AG20443 (cell line): ENCODE measurements around the gene PARD3.
"Not testable (repeated sequence)": the region's sequence is repeated elsewhere in the genome, so short reads cannot be mapped to it uniquely, and the experiment has no call there.

Experiments used
- DNase-seq: peaks from one replicate; pipeline ENCODE4 v3.0.0; 2012; ENCODE audit warnings: low spot score, mixed read lengths

PARD3 gene

DNA sequence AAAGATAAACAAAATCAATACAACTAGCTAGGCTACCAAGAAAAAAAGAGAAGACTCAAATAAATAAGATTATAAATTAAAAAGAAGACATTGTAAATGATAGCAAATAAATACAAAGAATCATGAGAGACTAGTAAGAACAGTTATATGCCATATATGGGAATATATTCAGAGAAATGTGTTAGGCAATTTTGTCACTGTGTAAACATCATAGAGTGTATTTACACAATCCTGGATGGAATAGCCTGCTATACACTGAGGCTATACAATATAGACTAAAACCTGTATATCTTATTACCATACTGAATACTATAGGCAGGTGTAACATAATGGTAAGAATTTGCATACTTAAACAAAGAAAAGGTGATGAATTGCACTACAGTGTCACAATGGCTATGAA lies 717.4 kb downstream of the PARD3 start:
- no peak for DNase-seq

- no peak for DNase-seq
Observed at GRCh38 chr10:34094961-34095360, 720.1 kb downstream of the PARD3 start.

DNA sequence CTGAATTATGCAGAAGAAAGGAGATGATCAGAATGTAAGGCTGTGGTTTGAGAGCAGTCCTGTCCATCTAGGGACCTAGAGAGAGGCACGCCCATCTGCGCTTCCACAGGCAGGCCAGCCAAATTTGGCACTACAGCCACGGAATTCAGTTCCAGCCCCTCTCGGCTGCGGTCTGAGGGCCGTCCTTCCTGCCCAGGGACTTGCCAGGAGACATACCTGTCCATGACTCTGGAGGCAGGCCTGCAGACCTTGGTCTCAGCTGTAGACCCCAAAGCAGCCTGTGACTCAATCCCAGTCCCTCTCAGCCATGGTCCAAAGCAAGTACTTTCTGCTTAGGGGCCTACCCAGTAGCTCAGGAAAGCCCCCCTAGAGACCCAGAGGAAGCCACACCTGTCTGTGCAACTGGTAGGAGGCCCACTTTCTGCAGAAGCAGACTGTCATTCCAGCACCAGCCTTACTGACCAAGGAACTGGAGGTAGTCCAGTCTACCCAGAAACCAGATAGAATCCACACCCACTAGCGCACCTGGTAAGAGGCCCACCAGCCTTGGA lies 720.9 kb downstream of the PARD3 start:
- DNase-seq: no peak

GRCh38 chr10:34092891-34093290 lies 722.2 kb downstream of the PARD3 start:
- peak; percentile 32 for DNase-seq

- DNase-seq: no peak
Observed at GRCh38 chr10:34091635-34092195, 723.4 kb downstream of the PARD3 start.

- DNase-seq: no peak
Observed at GRCh38 chr10:34089253-34089652, 725.8 kb downstream of the PARD3 start.

- DNase-seq: no peak
Observed at GRCh38 chr10:34088208-34088794, 726.8 kb downstream of the PARD3 start.

DNA sequence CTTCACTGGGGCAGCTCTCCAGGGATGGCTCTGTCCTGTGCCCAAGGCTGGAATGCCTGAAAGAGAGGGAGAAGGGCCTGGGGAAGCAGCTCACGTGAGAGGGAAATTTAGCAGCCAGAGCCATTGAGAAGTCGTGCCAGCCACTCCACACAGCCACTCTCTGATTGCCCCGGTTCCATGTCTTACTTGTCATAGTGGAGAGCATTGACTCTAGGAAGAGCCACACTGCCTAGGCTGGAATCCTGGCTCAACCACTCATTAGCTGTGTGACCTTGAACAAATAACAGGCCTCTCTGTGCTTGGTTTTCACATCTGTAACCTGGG lies 728.0 kb downstream of the PARD3 start:
- DNase-seq: no peak

DNA sequence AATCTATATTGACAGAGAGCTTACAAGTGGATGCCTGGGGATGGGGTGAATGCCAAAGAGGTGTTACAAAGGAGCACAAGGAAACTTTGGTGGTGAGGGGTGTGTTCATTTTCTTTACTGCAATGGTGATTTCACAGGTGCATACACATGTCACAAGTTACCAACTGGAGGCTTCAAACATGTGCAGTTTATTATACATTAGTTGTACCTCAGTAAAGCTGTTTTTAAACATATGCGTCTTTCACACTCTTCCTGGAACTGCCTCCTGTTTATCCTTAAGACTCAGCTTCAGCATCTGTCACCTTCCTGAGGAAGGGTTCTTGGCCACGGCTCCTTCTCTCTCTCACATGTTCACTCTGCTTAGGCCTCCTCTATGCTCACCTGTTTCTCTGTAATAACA lies 731.5 kb downstream of the PARD3 start:
- DNase-seq: no peak

DNA sequence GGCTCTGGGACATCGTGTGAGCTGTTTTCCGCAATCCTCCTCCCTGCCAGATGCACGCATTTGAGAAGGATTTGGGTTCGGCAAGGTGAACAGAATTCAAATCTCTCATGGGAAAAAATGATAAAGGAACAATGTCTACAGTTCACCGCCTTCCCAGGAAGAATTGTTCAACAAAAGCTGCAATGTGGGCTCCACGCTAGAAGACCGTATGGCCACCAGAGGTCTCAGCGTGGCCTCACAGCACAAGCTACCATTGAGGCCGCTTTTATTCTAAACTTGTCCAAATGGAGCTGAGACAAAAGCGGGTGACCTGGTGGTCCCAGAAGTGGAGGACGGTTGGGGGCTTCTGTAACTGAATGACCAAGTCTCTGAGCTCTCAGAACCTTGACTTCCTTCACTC lies 733.1 kb downstream of the PARD3 start:
- DNase-seq: no peak

- DNase-seq: no peak
Observed at GRCh38 chr10:34081347-34081743, 733.8 kb downstream of the PARD3 start.

GRCh38 chr10:34080485-34081346 lies 734.4 kb downstream of the PARD3 start:
- no peak for DNase-seq

- no peak for DNase-seq
Observed at GRCh38 chr10:34079702-34080484, 735.2 kb downstream of the PARD3 start.

DNA sequence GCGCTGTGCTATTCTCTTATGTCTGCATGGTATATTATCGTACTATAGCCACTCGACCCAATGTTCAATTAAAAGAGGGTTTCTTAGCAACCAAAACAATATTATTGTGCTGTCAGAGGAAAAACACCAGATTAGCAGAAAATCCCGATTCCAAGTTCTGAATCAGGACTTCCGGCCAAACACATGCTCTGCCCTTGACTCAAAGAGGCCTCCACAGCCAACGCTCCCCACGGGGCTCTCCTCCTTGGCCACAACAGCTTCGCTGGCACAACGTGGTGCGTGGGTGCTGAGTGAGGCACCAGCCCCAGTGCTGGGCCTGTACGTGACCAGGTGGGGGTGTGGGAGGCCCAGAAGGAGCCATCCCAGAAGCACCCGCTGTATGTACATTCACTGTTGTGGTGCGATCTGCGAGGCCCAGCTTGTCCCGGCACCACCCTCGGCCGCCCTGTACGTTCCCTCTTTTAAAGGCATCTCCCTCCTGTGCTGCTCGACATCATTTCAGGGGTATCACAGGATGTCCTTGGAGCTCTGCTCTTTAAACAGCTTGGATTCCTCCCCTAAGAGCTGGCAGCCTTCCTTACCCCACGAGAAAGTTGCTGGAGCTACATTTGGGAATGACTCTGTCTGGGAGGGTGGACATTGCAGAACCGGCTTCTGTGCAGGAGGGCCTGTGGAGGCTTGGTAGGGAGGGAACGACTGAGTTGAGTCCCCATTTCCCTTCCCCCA lies 736.2 kb downstream of the PARD3 start:
- peak; percentile 86 for DNase-seq

DNA sequence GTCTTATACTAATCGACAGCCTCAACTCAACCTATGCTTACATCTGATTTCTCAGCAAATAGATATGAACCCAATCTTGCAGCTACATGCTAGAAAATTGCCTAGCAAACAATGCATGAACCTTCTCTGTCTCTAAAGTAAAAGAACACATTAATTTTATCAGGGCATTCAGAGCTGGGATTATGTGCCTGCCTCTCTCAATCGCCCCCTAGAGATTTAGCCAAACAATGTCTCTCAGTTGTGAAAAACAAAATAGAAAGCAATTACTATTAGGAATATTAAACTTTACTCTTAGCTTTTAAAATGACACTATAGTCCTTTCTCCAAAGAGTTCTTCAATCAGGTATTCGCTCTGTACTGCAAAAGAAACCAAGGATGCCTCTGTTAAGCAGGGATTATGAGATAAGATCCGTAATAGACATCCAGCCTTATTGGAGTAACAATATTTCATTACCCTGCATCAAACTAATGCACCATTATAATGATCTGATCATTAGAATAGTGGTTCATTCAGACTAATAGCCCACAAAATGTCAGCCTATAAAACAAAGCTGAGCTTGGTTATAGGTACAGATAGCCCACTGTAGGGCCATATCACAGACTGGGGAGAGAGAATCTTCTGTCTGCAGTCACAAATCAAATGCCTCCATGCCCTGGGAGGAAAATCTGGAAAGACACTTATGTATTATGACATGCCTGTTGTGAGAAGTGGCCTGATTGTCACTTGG lies 736.9 kb downstream of the PARD3 start:
- no peak for DNase-seq

DNA sequence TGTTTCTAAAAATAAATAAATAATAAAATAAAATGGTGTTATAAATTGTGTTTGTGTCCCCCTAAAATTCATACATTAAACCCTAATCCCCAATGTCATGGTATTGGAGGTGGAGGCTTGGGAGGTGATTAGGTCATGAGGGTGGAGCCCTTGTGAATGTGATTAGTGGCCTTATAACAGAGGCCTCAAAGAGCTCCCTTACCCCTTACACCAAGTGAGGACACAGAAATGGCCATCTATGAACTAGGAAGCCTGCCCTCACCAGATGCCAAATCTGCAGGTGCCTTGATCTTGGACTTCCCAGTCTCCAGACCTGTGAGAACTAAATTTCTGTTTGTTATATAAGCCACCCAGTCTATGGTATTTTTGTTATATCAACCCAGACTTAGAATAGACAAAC lies 738.7 kb downstream of the PARD3 start:
- no peak for DNase-seq

- no peak for DNase-seq
Observed at GRCh38 chr10:34075254-34075926, 739.7 kb downstream of the PARD3 start.

DNA sequence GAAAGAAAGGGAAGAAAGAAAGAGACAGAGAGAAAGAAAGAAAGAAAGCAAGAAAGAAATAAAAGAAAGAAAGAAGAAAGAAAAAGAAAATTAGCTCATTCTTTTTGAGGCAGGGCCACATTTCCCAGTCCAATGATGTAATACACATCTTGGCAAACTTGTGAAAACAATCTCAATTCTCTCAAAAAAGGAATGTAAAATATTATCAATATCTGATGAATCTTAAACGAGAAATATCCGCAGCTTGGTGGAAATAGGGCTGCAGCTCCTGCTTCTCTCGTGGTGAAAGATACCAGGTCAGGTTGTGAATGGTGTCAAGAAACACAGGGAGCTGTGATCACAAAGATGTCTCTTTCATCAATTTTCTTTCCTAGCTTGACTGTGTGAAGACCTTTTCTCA lies 741.0 kb downstream of the PARD3 start:
- DNase-seq: no peak

DNA sequence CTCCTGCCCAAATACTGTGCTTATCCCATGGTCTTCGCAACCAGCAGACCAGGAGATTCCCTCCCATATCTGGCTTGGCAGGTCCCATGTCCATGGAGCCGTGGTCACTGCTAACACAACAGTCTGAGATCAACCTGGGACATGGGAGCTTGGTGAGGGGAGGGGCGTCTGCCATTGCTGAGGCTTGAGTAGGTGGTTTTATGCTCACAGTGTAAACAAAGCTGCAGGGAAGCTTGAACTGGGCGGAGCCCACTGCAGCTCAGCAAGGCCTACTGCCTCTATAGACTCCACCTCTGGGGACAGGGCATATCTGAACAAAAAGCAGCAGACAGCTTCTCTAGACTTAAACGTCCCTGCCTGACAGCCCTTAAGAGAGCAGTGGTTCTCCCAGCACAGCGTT lies 747.4 kb downstream of the PARD3 start:
- not testable (repeated sequence) for DNase-seq

DNA sequence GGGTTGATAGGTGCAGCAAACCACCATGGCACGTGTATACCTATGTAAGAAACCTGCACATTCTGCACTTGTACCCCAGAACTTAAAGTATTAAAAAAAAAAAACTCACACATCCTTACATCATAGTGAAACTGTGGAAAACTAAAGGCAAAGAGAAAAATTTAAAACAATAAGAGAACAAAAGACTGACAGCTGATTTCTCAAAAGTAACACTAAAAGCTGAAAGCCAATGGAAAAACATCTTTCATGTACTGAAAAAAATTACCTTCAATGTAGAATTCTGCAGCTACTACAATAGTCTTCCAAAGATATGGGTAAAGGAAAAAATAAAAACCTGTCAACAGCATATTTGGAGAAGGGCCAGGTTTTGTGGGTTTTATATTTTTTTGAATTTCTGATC lies 751.5 kb downstream of the PARD3 start:
- no peak for DNase-seq

DNA sequence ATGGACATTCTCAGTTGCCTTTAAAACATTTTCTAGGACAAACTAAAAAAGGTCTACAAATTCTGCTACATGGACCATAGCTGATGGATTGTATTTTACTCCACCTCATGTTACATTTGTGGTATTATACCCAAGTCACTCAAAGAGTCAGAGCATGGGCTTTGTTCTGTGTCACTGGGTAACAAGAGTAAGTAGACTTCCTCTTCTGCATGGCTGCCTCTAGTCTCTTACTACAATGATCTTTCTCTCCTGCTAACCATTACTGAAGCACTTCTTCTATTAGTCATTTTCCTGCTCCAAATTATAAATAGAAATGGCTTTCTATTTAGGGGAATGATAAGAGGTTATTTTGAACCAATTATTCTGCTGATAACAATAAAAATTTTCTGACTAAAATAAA lies 753.3 kb downstream of the PARD3 start:
- no peak for DNase-seq
